GM21619 (cell line): Measurements from ENCODE around the gene TPK1.

Experiments used
- ATAC-seq: cut with Tn5 transposase; IDR thresholded peaks from one replicate; pipeline ENCODE4 v1.9.1; 2021; ENCODE audit not compliant: unreplicated experiment

TPK1 gene

DNA sequence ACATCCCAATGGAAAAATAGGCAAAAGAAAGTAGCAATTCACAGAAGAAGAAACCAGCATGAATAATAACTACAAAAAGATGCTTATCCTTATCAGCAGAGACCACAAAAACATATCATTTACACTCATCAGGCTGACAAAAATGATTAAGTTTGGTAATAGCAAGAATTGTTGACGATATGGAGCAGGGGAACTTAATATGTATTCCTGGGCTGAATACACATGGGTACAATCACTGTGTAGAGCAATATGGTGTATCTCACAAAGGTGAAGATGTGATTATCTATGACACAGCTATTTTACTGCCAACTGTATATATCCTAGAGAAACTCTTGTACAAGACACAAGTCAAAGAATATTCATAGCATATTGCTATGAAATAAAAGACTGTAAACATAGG lies 290.5 kb downstream of the TPK1 start:
- no peak for ATAC-seq

GRCh38 chr7:144534655-144535395 lies 301.0 kb downstream of the TPK1 start:
- ATAC-seq: no peak

GRCh38 chr7:144534196-144534595 lies 301.7 kb downstream of the TPK1 start:
- no peak for ATAC-seq

DNA sequence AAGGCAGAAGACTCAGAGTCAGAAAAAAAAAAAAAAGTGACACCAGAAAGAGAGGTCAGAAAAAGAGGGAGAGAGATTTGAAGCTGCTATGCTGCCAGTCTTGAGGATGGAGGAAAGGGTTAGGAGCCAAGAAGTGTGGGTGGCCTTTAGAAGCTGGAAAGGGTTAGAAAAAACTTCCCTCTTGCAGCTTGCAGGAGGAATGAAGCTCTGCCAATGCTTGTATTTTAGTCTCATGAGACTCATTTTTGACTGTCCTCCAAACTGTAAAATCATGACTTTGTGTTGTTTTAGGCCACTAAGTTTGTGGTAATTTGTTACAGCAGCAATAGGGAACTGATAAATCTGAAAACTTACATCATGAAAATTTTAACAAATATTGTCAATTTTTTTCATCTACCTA lies 304.7 kb downstream of the TPK1 start:
- no peak for ATAC-seq

GRCh38 chr7:144529269-144529926 lies 306.5 kb downstream of the TPK1 start:
- ATAC-seq: peak; percentile 99

GRCh38 chr7:144528536-144529045 lies 307.3 kb downstream of the TPK1 start:
- no peak for ATAC-seq

GRCh38 chr7:144527051-144527471 lies 308.8 kb downstream of the TPK1 start:
- no peak for ATAC-seq

- no peak for ATAC-seq
These were observed 309.9 kb downstream of the TPK1 start for GRCh38 chr7:144525956-144526355.

DNA sequence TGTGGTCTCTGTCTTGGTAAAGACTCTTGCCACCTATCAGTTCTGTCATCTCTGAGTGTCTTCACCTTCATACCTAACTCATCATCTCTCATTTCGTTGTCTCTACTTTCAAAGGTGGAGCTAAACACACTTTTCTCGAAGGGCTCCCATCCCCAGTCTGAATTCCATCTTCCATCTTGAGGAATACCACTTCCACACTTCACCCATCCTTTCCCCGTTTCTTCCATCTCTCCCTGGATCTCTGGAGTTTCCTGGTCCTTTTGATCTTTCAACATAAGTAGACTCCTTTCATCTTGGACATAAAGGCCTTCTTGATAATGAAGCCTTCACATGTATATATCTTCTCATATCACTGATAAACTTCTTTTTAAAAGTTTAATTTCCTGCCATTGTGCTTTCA lies 311.6 kb downstream of the TPK1 start:
- ATAC-seq: no peak

DNA sequence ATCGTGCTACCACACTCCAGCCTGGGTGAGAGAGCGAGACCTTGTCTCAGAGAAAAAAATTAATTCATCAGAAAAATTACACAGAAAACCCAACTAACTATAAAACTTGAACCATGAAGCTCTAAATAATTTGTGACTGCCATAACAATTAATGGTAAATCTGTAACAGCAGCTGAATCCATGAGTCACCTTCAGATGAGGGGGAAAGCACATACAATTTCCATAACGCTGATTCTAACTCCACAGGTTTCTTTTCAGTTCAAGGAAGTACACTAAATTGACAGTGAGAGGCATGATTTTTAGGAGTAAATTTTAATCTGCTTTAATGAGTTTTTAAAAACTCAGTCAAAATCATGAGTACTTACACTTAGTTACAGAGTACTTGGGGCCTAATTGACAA lies 312.2 kb downstream of the TPK1 start:
- ATAC-seq: no peak

GRCh38 chr7:144519925-144520324 lies 315.9 kb downstream of the TPK1 start:
- ATAC-seq: no peak

- ATAC-seq: no peak
These were observed 317.5 kb downstream of the TPK1 start for GRCh38 chr7:144518360-144518759.

DNA sequence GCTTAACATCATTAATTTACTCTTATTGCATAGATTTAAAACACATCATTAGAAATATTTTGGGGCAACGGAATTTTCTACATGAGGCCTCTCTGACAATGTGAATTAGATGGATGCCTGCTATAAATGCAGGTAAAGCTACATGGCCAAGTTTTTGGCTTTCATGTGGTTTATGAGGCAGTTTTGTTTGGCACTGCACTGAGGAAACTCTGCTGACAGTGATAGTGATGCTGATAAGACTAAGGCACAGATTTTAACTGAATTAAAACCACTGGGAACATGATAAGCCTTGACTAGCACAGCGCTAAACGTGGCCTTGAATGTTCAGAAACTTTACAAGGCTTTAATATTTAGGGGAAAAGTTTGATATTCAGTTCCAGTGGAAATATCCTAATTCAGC lies 318.1 kb downstream of the TPK1 start:
- ATAC-seq: no peak

DNA sequence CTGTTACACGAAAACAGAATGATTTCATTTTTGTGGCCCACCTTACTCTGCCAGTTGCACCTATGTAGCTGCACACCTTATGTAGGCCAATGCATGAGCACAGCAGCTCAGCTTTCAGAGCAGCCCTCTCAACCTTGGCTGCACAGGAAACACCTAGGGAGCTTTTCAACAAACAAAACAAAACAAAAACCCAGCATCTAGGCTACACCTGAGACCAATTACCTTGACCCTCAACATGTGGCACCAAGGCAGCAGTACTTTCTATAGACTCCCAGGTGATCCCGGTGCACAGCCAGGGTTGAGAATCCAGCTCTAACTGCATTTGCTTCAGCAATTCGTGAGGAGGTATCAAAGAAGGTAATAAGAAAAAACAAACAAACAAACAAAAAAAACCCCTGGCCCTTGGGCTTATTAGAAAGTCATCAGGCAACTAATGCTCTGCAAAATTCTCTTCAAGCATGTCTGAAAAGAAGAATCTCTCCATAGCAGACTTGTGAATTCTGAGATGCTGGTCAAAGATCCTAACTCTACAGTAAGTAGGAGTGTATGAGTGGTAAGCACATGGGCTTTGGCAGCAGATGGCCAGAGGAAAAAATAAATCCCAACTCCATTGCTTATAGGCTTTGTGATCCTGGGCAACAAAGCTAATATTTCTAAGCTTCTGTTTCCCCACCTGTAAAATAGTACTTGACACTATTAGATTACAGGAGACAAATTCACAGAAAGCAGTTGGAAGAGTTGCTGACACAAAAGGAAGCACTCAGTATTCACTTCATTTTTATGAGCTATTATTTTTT lies 318.9 kb downstream of the TPK1 start:
- ATAC-seq: no peak

- no peak for ATAC-seq
These were observed 322.5 kb downstream of the TPK1 start for GRCh38 chr7:144513334-144513733.

GRCh38 chr7:144510621-144511020 lies 325.2 kb downstream of the TPK1 start:
- no peak for ATAC-seq

DNA sequence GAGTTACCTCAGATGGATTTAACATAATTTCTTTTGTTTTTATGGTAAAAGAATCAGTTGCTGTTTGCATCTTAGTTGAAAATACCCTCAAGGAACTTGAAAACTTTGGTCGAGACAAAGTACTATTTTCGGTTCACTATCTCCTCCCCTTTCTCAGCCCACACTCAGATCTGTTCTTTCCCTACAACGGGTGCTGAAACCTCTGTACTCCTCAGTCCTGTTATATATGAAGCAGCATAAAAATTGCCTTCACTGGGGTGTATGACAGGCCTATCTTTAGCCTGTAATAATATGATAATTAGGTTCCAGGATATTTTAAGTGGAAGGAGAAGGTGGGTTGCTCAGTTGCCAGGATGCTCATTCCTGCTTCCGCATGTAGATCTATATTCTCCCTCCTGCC lies 327.2 kb downstream of the TPK1 start:
- peak; percentile 95 for ATAC-seq

- no peak for ATAC-seq
These were observed 332.6 kb downstream of the TPK1 start for GRCh38 chr7:144503215-144503614.

- ATAC-seq: no peak
These were observed 335.6 kb downstream of the TPK1 start for GRCh38 chr7:144500225-144500624.

GRCh38 chr7:144497282-144497681 lies 338.6 kb downstream of the TPK1 start:
- ATAC-seq: no peak

DNA sequence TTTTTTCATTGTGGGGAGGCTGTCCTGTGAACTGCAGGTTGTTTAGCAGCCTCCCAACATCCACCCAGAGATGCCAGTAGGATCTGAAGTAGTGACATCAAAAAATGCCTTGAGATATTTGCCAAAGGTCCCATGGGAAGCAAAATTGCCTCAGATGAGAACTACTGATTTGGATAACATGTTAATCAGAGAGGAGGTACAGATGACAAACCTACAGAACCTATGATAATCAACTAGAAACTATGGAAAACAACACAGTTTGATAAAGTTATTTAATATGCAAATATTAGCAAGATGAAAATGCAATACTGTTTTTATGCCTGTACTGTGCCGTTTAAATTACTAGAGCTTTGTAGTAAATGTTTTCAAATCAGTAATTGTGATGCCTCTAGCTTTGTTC lies 341.5 kb downstream of the TPK1 start:
- no peak for ATAC-seq

- ATAC-seq: no peak
These were observed 346.3 kb downstream of the TPK1 start for GRCh38 chr7:144489504-144489903.
